HG03457 (cell line): ENCODE measurements around the gene RFX5.
"Not testable (repeated sequence)": the region's sequence is repeated elsewhere in the genome, so short reads cannot be mapped to it uniquely, and the experiment has no call there.

Experiments used
- ATAC-seq: cut with Tn5 transposase; IDR thresholded peaks from one replicate; pipeline ENCODE4 v1.9.1; 2021; ENCODE audit warnings: moderate number of reproducible peaks; ENCODE audit not compliant: unreplicated experiment

Gene RFX5

DNA sequence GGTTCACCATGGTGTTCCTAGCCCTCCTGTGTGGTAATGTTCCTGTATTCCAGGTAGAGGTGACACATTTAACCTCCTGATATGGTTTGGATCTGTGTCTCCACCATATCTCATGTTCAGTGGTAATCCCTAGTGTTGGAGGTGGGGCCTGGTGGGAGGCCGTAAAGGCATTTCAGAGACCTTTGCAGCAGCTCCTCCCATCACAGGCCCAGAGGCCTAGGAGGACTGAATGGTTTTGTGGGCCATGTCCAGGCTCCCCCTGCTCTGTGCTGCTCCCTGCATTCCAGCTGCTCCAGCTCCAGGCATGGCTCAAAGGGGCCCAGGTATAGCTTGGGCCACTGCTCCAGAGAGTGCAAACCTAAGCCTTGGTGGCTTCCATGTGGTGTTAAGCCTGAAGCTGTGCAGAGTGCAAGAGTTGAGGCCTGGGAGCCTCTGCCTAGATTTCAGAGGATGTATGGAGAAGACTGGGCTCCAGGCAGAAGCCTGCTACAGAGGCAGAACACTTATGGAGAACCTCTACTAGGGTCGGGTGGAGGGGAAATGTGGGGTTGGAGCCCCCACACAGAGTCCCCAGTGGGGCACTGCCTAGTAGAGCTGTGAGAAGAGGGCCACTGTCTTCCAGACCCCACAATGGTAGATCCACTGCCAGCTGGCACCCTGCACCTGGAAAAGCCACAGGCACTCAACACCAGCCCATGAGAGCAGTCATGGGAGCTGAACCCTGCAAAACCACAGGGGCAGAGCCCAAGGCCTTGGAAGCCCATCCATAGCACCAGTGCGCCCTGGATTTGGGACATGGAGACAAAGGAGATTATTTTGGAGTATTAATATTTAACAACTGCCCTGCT is 15.5 kb upstream of the RFX5 start:
- ATAC-seq: no peak

DNA sequence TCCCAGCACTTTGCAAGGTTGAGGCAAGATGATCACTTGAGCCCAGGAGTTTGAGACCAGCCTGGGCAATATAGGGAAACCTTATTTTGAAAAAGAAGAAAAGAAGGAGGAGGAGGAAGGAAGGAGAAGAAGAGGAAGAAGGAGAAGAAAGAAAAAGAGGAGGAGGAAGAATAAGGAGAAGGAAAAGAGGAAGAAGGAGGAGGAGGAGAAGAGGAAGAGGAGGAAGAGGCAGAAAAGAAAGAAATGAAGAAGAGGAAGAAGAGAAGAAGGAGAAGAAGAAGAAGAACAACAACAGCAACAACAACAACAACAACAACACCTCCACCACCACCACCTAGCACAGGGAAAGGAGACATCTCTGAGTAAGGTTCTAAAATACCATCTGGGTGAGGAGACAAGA is 14.8 kb upstream of the RFX5 start:
- no peak for ATAC-seq

DNA sequence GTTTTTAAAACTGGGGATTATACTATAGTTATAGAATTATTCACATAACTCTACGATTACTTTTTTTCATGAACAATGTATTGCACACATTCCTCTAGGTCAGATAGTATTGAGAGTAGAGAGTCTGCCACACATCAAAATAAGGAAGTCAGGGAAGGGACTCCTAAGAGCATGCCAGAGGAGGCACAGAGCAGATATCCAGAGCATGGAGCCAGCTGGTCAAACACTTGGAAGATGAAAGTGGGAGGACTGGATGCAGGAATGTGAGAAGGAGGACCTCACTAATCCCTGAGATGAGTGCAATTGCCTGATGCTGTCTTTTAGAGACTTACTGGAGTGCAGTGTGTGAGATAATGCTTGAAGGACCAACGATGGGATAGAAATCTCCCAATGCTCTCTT is 9.6 kb upstream of the RFX5 start:
- no peak for ATAC-seq

DNA sequence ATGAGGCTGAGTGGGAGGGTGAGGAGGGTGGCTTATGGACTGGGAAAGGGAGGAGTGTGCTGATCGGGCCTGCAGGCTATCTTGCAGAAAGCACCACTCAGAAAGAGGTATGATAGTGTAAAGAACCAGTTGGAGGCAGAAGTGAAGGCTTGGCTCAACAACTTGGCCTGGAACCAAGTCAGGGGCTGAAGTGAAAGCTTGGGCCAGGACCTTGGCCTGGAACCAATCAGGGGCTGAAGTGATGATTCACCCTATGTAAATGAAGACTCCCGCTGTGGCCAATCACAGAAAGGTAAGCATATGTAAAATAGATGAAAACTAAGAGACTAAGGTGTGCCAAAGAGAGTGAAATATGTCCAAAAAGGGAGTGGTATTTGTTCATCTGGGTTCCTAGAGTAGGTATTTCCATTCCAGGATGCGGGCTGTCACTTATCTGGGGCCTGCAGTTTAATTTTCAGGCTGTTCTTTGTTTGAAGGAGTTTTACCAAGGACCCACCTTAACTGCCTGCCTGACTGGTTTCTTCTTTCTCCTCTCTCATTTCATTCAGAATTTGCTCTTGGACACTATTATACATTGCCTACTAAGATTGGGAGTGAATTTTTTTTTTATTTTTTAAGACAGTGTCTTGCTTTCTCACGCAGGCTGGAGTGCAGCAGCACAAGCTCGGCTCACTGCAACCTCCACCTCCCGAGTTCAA is 5.1 kb upstream of the RFX5 start:
- no peak for ATAC-seq

DNA sequence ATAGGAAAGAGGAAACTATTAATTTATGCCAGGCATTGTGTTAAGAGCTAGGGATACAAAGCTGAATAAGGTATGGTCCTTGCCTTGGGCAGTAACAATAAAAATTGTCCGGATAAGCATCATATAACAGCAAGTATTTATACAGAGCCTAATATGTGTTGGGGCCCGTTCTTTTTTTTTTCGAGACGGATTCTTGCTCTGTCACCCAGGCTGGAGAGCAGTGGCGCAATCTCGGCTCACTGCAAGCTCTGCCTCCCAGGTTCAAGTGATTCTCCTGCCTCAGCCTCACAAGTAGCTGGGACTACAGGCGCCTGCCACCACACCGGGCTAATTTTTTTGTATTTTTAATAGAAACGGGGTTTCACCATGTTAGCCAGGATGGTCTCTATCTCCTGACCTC is 3.3 kb upstream of the RFX5 start:
- not testable (repeated sequence) for ATAC-seq

DNA sequence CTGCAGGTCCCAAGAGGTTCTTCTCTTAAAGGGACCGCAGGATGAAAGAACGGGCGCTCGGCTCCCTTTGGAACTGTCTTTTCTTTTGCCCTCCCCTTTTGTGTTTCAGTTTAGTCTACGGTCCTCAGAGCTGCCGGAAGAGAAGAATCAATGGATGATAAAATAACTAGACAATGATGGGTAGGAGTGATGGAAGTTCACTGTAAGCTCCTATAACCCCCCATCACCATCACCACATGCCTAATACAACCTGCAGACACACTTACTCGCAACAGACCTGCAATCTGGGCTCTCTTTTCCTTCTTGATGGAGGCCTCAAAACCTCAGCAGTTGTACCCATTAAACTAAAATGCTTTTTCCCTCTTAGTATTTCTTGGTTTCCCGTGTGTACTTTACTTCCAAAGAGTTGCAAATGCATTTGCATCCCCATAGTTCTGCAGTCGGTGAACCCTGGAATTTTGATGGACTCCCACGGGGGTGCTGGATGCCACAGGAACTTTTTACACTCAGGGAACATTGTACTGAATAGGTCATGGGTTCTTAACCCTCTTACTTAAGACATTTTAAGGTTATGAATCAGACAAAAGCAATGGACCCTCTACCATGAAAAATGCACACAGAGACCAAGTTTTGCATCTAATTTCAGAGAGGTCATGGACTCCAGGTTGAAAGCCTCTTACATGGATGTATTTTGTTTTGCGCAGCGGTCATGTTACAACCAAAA is 633 bp upstream of the RFX5 start:
- no peak for ATAC-seq

DNA sequence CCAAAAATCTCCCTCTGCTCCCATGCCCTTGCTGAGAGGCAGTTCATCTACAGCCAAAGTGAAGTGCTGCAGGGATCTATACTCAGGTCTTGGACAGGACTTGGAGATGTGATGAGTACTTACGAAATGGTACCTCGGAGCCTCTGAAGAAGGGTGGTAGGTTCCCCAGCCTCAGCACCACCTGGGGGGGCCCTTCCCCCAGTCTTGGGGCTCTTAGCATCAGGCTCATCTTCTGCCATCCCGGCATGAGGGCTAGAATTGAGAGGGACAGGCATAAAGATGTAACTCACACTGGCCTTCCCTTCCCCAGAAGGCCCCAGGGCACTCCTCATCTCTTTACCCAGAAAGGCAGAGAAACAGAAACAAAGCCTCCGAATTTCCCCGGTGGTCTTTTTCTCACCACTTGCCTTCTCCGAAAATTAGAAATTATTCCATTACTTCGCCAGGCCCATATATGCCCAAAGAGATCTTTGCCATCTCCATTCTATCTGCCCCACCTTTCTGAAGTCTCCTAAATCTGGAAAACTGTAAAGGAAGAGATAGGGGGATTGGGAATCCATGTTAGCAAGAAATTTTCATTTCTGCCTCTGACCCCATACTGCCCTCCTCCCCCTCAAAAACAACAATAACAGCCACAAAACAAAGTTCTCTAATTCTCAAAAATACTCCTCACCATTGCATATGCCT is 827 bp downstream of the RFX5 start:
- no peak for ATAC-seq

DNA sequence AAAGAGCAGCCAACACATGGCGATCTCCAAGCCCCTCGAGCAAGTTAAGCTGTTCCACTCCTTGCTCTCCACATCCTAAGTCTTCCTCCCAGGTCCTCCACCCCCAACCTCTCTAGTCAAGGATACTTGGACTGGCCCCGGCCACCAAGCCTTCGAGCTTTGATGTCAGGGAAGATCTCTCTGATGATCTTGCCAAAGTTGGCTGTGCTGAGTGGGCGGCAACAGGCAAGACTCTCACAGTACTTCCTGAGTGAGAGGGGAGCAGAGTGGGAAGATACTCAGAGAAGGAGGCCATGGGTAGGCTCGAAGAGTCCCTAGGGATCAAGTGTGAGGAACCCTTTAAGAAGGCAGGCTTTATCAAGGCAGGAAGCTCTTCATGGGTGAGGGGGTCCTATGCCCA is 2.8 kb downstream of the RFX5 start:
- ATAC-seq: no peak

DNA sequence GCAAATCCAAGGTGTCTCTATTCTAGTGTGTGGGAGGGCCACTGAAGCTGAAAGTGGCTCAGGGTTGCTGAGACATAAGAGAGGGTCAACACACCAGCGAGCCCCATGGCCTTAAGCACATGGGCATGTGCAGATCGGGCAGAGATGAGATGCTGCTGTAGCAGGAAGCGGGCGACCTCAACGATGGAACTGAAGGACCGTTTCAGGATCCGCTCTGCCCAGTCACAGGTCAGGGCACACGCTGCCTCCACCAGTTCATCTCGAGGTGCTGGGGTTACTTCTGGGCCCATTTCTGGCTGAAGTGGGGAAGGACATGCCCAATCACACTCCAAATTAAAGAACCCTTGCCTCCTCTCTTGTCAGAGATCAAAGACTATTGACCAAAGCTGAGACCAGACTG is 3.5 kb downstream of the RFX5 start:
- no peak for ATAC-seq

DNA sequence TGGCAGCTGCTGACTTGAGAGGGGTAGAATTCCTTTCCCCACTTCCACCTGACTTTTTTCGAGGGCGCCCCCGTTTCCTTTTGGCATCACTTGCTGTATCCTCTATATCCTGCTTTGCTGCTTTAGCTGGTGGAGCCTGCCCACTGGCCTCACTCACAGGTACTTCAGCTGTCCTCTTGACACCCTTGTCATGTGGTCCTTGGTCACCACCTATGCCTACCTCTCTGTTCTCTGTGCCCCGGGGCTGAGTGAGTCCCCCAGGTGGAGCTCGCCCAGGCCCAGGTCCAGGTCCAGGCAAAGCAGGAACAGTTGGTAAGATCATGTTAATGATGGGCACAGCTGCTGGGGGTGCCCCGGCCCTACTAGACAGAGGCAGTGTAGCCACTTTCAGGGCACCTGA is 4.5 kb downstream of the RFX5 start:
- ATAC-seq: no peak

DNA sequence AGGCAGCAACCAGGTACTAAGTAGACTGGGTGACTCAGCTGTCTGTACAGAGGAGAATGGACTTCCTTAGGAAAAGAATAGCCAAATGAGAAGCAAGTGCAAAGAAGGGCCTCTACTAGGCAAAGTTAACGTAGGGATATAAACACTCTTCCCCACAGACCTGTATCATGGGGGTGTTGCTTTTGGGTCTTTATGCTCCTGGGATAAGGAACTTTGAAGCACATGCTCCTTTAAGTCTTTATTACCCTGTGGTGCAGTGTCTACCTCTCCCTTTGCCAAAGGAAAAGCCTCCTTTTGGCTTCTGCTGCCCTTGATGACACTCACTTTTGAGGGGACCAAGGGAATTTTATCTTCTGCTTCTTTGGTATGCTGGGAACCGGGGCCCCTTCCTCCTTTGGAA is 5.0 kb downstream of the RFX5 start:
- no peak for ATAC-seq

DNA sequence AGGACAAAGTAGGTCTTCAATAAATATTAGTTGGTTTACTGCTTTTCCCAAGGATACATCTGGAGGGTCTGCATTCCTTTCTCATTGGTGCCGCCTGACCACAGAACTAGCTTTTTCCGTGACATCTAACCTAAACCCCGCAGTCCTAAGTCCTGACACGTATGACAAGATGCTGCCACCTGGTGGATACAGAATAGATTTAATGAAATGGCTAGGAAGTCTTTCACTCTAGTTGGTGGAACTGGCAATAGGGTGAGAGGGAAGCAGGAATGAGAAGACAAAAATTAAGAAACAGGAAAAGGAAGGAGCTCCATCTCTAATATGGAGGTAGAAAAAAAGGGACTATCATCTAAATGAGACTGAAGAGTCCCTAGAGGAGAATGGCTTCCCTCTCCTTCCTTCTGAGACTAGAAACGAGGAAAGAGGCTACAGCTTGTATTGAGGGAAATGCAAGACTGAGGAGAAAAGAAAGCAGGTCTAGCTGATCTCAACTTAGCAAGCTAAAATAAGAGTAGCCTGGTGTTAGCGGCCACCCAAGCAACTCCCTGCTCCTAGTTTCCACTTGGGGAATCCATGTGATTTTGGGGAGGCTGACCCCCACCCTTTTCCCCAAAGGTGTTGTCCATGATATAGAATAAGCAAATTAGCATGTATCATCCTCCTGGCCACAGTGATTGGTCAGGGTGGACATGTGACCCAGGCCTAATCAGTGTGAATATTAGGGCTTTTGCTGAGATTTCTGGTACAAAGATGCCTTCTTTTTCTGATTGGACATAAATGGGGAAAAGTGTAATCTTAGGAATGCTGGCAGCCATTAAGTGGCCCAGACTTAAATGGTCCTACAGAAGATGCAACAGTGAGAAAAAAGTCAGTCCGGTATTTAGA is 5.9 kb downstream of the RFX5 start:
- no peak for ATAC-seq

DNA sequence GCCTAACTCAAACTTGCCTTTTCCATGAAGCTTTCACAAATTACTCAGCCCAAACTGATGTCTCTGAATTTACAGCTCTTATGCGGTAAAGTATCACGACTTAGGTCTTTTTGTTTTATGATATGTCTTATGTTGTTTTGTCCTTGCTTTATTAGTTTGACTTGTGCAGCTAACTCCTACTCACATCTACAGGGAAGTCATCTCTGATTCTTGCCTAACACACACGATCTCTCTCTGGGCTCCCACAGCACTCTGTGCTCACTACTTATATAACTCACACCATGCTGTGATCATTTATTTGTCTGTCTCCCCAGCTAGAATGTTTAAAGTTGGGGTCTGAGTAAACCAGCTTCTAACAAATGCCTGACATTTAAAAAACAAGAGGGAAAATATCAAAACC is 10.5 kb downstream of the RFX5 start:
- ATAC-seq: no peak

DNA sequence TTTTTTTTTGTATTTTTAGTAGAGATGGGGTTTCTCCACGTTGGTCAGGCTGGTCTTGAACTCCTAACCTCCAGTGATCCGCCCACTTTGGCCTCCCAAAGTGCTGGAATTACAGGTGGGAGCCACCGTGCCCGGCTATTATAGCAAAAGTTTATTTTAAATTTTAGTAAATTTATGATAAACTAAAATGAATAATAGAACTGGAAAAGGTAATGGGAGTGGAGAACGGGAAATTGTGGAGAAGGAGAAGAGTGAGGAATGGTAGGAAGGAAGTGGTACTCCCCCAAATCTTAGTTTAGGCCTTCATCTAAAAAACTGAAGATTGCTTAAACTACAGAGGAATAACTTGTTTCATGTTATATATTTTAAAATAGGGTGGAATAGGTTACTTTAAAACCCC is 12.2 kb downstream of the RFX5 start:
- ATAC-seq: no peak

DNA sequence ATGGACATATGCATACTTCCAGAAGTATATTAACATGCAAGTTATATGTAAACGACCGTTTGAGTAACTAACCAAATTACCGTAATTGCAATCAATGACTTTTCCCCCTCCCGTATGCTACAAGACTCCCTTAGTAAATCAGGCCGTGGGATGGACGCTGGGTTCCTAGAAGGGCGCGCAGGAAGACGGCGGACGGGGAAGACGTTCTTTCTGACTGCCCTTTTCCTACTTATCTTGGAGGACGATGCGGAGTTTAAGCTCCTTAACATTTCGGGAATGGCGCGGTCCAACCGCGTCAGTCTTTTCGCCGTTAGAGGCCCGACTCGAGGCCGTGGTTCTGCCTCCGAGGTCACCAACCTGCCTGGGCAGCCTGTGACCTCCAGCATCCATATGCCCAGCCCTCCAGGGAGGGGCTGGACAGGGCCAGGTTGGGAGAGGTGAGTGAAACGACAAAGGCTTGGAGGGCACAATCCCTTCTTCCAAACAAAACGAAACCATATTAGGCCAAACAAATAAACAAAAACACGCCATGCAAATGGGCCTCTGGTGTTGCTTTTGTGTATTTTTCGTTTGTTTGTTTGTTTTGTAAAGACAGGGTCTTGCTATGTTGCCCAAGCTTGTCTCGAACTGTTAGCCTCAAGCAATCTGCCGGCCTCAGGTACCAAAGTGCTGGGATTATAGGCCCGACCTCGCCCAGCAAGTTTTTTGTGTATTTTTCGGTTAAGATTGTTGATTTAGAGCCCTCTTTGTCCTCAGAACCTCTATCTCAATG is 19.0 kb downstream of the RFX5 start:
- ATAC-seq: no peak

DNA sequence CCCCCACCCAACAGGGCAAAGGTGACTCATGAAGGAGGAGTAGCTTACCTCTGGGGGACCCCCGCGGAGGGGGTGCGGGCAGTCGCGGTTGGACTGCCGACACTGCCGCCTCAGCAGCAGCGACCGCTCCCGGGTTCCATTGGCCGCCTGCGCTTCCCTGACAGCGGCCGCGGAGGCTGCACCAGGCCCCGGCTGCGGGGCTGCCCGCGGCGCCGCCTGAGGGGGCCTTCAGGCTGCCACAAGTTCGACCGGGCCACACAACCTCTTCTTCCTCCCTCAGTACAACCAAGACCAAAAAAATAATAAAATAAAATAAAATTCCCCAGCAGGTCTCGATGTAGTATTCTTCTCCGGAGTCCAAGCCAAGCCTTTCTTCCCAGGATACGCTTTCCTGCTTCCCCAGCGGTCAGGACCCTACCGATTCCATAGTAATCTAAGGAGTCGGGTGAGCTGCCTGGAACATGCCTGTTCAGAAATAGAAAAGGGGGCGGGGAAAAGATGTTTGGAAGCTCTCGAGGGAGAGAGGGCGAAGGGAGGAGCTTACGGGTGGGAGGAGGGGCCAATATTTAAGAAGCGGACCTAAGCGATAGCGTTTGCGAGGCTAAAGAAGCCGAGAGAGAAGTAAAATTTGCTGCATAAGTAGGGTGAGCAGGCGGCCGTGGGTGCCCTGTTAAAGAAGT is 19.7 kb downstream of the RFX5 start, which contains the start of gene PI4KB:
TSS of gene PI4KB (minus strand) at position 194 of the 680 bp plus-strand sequence. CDS start 10,935 bp downstream, outside the sequence.
- ATAC-seq: no peak

DNA sequence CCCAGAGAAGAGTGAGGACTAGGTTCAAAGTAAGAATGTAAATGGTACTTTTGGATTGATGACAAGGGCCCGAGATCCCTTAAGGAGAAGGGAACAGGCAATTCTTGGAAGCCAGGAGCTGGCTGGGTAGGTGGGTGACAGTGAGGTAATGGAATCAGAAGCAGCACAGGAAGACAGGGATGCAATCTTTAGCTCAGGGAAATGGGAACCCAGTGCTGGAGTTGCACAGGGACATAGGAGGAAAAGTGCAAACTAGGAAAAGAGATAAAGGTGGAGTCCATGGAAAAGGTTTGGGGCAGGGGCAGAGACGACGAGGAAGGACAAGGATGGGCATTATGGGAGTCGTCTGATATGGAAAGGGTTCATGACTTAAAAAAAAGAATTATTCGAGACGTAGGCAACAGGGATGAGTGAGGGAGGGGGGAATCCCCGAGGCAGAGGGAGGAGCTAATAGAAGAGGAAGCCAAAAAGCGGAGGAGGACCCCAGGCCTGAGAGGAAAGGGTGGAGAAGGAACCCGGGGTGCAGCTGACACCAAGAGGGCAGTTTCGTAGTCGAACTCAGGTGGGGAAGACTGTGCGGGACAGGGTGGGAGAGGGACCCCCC is 20.3 kb downstream of the RFX5 start:
- no peak for ATAC-seq

DNA sequence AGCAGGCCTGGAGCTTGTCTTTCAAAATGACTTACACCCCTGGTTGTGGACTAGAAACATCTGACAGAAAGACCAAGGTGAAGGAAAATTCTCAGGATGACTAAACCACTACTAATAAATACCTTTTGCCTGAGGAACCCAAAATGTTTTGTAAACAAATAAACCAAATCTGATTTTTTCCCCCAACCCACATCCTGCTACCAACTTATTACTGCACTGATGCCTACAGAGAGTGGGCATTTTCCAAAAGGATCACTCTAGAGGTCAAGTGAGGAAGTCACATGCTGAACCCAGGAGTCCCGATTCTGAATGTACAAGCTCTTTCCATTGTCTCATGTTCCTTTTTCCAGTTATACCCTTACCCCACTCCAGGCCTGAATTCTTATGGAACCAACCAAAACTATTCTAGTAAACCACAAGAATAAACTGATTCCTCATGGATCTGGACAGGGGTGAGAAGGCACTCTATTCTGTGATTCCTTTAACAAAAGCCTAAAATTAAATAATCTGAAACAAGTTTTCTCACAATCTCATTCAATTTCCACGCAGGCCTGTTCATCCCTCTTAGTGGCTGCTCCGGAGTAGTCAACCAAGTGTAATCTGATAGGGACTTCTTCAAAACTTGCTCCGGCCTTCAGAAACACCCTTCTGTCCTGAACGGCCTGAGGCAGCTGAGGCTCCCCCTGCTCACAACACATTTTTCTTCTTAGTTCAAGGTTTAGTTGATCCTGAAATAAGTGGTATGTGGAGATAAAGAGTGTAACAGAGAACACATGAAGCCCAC is 21.2 kb downstream of the RFX5 start:
- ATAC-seq: no peak
